Measurements from ENCODE around the gene TCTN2.

The TCTN2 gene

GRCh38 chr12:123678981-123679380 is 8.1 kb downstream of the TCTN2 start:
- no peak for DNase-seq
- Histone ChIP-seq H3K36me3 (no peaks in the 10 kb centered on the region; the same call in 1 of the 2 replicates), H3K27me3 (no peaks in the 10 kb centered on the region), H3K9me3 (no peaks in the 10 kb centered on the region), H3K4me3 (ENCODE audit: low read depth, low read length) (no peak overlapping the region), H3K4me1 (no peaks in the 10 kb centered on the region)
- TF ChIP-seq CTCF (IDR thresholded peaks at IDR 0.05; ENCODE audit: low read depth, low read length), result no peak

- H3K4me3 ChIP-seq (ENCODE audit: low read depth, low read length), result no peak overlapping the region
- no peak for TF ChIP-seq CTCF (IDR thresholded peaks at IDR 0.05; ENCODE audit: low read depth, low read length)
- H3K4me1 ChIP-seq, result no peaks in the 10 kb centered on the region
- no peaks in the 10 kb centered on the region for H3K9me3 ChIP-seq
- no peaks in the 10 kb centered on the region; the same call in 1 of the 2 replicates for H3K36me3 ChIP-seq
- no peaks in the 10 kb centered on the region for H3K27me3 ChIP-seq
- DNase-seq, result no peak
These were observed 10.7 kb downstream of the TCTN2 start for GRCh38 chr12:123681605-123682004.

- no peak for TF ChIP-seq CTCF (IDR thresholded peaks at IDR 0.05; ENCODE audit: low read depth, low read length)
- Histone ChIP-seq H3K9me3 (no peaks in the 10 kb centered on the region), H3K27me3 (no peaks in the 10 kb centered on the region), H3K4me1 (no peaks in the 10 kb centered on the region), H3K36me3 (no peaks in the 10 kb centered on the region; the same call in 1 of the 2 replicates), H3K4me3 (ENCODE audit: low read depth, low read length) (no peak overlapping the region)
- DNase-seq, result no peak
These were observed 13.1 kb downstream of the TCTN2 start for GRCh38 chr12:123683964-123684363.

- no peaks in the 10 kb centered on the region for H3K27me3 ChIP-seq
- H3K36me3 ChIP-seq, result no peaks in the 10 kb centered on the region
- no peak for TF ChIP-seq CTCF (IDR thresholded peaks at IDR 0.05; ENCODE audit: low read depth, low read length)
- no peak for DNase-seq
- no peak overlapping the region for H3K4me3 ChIP-seq (ENCODE audit: low read depth, low read length)
- H3K4me1 ChIP-seq, result no peaks in the 10 kb centered on the region
- H3K9me3 ChIP-seq, result no peaks in the 10 kb centered on the region
These were observed 15.8 kb downstream of the TCTN2 start for GRCh38 chr12:123686636-123687190.

GRCh38 chr12:123690191-123690840 is 19.4 kb downstream of the TCTN2 start:
- TF ChIP-seq CTCF (IDR thresholded peaks at IDR 0.05; ENCODE audit: low read depth, low read length), result no peak
- Histone ChIP-seq H3K4me3 (ENCODE audit: low read depth, low read length) (no peak overlapping the region), H3K27me3 (no peaks in the 10 kb centered on the region), H3K36me3 (no peaks in the 10 kb centered on the region), H3K4me1 (no peaks in the 10 kb centered on the region), H3K9me3 (no peaks in the 10 kb centered on the region)
- no peak for DNase-seq

- DNase-seq, result no peak
- Histone ChIP-seq H3K9me3 (no peaks in the 10 kb centered on the region), H3K27me3 (no peaks in the 10 kb centered on the region), H3K36me3 (no peaks in the 10 kb centered on the region), H3K4me3 (ENCODE audit: low read depth, low read length) (no peak overlapping the region), H3K4me1 (no peaks in the 10 kb centered on the region)
- no peak for TF ChIP-seq CTCF (IDR thresholded peaks at IDR 0.05; ENCODE audit: low read depth, low read length)
These were observed 25.3 kb downstream of the TCTN2 start for GRCh38 chr12:123696207-123696606.

All from BE2C (cell line).